NCI-H2196 treated with DMSO at 0.1 percent for 48 hours (cell line): ENCODE results near the gene DOCK4.

ENCODE experiments used
- DNase-seq: peaks from one replicate; lab custom pipeline; 2025; ENCODE audit not compliant: unreplicated experiment; lab: John Stamatoyannopoulos, UW

Gene DOCK4

DNA sequence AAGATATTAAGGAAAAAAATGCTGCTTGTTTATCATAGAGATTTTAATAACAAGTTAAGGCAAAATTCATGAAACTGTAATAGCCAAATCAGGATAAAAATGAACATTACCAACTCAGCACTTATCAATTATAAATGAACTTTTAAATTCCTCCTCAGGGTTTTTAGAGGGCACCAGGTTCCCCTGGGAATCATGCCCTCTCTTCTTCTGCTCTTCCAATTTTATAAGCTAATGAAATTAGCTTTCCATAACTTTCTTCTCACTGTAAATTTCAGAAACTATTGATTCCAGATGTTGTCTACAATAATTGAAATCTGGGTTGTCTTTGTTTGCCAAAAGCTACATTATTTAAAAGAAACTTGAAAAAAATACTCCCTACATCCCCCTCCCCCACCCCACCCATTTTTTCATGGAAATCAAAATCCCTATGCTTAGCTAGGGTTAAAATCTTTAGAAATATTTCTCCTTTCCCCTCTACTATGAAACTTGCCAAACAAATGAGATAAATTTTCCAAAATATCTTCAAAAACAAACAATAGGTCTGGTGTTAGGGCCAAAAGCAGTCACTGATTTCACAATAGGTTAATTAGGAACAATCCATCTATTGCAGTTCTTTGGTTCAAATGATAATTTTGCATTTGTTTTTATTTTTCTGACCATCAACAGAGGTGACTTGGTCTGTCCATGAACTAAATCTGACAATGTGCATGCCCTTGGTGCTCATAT lies 187.7 kb downstream of the DOCK4 start:
- no peak for DNase-seq

DNA sequence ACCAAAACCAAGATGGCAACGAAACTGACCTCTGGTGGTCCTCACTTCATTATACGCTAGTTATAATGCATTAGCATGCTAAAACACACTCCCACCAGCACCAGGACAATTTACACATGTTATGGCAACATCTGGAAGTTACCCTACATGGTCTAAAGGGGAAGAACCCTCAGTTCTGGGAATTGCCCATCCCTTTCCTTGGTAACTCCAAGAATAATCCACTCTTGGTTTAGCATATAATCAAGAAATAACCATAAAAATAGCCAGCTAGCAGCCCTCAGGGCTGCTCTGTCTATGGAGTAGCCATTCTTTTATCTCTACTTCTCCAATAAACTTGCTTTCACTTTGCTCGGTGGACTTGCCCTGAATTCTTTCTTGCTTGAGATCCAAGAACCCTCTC lies 191.1 kb downstream of the DOCK4 start:
- DNase-seq: no peak

DNA sequence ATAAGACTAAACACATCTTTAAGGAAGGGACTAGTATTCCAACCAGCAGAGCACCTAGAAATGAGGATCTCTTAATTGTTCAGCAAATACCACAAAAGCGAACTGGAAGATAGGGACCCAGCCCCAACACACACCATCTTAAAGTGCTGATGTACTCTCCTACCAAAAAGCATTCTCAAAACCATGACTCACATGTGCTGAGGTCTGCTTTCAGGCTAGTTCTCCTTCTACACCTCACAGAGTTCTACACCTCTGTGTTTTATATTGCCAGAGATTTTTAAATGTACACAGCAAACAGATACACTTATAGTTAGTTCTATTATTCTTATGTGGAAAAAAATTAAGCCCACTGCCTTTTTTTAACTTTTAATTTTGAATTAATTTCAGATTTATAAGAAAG lies 191.9 kb downstream of the DOCK4 start:
- no peak for DNase-seq

DNA sequence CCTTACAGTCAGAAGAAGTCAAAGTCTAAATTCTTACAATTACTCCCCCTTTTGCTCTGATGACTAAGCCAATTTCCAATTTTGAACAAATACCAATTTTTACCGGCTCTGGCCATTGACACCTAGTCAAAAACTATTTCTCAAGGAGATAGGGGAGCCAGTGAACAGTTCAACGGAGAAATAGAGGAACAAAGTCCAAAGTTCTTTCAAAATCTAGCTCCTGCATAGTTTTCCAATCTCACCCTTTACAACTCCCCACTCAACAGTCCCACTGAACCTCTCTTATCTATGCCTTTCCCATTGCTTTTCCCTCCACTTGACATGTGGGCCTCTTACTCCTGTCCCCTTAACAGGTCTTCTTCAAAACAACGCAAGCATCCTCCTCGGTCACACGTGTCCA lies 192.9 kb downstream of the DOCK4 start:
- no peak for DNase-seq

DNA sequence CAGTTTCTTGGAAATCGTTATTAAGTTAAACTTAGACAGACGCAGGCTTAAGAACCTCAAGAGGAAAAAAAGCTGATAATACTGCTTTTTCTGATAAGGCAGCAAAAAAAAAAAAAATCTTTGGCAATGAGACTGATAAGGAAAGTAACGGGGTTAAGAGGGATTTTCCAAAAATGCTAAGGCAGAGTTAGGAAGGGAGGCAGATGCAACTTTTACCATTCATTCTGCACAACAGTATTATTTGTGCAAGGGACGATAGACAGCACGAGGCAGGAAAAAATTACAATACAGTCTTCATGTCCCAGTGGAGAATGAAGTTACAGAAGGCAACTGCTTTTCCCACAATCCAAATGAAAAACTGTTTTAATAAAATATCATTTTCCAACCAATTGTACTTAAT lies 194.0 kb downstream of the DOCK4 start:
- DNase-seq: no peak

DNA sequence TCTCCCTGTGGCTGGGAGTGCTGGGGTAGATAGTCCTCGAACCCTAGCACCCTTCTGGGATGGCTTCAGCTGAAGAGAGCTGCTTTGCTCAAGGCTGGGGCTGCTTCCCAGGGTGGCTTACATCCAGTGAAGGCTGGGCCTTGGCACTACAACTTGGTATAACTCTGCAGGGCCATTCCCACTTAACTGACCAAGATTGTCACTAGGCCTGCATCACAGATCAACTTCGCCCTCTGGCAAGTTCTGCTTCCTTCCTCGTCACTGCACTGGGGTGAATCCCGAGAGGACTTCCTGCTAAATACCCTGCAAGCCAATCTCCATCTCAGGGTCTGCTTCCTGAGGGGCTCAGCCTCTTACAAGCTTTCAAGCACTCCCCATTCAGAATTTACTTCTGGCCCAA lies 195.2 kb downstream of the DOCK4 start:
- no peak for DNase-seq

DNA sequence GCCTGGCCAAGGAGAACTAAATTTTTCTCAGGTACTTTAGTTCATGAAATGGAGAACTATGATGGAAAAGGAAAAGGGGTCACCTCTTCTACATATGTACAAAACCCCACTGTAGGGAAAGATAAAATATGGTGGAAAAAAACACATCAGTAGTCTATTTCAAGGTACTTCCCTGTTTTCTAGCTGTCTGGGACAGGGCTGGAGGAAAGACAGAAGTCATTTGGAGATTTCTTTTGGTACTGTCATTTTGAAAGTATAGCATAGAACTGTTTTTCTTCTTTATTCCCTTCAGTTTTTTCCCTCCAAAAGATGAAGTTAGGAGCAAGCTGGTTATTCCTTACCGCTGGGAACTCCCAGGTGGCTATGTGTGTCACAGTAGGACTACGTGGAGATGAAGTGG lies 196.1 kb downstream of the DOCK4 start:
- no peak for DNase-seq

DNA sequence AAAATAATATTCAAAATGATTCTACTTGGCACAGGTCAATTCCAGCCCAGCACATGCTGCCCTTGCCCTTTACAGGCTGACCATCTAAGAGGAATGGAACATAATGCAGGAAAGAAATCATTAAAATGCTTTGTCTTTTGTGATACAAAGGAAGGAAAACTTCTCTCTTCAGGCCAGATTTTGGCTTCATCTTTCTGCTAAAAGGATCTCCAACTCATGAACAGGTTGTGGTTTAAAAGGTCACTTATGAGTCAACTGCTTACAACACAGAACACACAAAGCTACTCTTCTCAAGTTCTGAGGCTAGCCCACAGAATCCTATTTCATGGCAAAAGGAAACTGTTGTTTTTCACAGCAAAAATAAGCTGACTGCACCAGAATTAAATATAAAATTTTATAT lies 197.1 kb downstream of the DOCK4 start:
- no peak for DNase-seq

DNA sequence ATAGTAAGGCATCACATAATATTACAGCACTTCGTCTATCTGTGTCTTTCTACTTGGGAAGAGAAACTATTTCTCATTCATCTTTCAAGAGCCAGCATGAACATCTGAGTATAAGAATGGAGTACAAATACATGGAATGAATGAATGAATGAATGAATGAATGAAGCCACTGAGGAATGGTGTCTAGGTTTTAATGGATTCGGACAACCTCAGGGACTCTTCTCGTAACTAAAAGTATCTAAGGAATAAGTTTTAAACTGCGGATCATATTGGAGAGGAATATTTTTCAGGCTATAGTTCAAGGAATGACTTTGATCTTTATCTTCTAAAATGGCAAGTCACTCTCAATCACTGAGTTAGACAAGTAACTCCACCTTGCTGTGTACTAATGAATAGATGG lies 199.0 kb downstream of the DOCK4 start:
- DNase-seq: no peak

DNA sequence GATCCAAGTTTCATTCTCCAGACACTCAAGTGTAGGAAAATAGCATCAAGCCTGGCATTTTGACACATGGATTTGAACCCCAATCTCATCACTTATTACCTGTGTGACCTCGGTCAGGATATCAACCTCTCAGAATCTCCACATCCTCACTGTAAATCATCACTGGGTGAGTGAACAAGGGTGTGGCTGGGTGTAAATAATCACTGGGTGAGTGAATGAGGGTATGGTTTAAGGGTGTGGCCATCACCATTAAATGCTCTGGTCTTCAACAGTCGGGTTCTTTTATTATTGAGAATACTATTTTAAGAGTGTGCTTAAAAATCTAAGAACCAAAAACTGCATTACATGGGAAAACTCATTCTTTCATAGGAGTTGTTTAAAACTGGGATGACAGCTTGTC lies 200.1 kb downstream of the DOCK4 start:
- no peak for DNase-seq

DNA sequence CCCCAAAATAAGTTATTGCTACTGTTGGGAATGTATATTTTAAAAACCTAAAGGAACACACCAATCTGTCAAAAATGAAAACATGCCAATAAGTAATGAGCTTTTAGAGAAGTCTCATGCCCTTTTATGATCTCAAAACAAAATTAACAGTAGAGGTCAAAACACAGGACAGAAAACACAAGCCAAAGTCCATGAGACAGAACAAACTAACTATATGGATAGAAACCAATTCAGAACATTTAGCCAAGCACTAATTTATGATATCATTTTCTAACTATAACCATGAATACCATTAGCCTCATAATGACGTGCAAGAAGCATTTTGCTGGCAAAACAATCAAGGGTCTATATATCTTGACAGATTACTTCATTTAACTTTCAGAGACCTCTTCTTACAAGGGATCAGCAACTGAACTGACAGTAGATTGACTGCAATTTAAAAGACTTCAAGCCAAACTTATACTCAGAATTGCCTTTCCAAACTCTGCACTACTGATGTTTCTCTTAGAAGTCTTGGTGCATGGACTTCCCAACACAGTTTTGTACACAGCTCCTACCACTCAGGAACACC lies 200.9 kb downstream of the DOCK4 start:
- no peak for DNase-seq

DNA sequence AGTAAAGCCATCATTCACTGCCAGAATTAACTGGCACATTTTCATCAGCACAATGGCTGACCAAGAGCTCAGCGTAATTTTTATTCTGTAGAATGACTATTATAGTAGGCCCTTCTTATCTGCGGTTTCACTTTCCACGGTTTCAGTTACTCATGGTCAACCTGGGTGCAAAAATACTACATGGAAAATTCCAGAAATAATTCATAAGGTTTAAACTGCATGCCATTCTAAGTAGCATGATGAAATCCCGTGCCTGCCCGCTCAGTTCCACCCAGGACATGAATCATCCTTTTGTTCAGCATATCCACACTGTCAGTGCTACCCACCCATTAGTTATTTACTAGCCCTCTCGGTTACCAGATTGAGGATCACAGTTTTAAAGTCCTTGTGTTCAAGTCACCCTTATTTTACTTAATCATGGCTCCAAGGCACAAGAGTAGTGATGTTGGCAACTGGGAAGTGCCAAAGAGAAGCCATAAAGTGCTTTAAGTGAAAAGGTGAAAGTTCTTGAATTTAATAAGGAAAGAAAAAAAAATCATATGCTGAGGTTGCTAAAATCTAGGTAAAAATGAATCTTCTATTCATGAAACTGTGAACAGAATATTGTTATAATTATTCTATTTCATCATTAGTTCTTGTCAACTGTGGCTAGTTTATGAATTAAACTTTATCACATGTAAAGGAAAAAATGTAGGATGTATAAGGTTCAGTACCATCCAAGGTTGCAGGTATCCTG lies 204.9 kb downstream of the DOCK4 start:
- no peak for DNase-seq

DNA sequence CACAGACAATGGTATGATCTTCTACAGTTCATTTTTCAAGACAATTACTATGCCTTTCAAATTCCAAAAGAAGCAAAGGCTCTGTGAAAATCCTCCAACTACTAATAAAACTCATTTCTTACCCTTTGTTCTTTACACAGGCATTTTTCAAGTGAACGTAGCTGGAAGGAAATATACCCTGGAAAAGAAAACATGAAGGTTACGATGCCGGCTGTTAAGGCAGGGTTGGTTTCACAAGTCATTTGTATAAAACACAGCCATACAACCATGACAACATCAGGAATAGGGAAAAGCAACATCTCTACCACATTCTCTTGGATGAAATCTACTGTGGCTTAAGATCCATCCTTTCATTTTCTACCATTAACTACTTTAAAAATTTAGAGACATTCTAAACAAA lies 207.9 kb downstream of the DOCK4 start:
- DNase-seq: no peak

DNA sequence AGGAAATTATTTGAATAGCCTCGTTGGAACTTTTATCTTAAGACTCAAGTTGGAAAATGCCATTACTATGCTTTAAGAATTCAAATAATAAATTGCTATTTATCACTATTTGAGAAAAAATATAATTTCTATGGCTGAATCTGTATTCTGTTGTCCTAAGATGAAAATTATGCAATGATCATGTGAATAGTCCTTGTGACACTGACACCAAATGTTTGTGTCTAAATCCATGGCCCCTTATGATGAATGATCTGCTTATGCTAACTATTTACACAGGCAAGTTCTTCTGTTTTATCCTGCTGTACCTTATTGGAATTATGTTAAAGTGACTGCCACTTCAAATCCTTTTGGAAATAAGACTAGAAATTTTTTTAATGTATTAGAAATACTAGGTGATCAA lies 208.7 kb downstream of the DOCK4 start:
- DNase-seq: no peak

DNA sequence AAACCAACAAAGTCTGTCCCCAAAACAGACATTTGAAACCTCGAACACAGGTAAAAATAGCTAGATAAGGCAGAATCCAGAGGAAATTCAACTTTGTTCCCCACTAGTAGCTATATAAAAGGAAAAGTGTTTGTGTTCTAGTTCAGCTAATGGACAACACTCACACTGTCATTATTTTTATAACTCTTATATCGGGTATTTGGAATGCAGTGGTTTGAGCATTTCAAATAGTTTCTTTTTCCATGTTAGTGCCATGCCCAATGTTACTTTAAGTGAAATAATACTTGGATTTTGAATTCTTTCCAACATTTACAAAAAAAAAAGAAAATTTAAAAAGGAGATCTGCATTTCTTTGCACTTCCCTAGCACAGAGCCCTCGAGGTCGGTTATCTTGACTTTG lies 213.6 kb downstream of the DOCK4 start:
- no peak for DNase-seq

DNA sequence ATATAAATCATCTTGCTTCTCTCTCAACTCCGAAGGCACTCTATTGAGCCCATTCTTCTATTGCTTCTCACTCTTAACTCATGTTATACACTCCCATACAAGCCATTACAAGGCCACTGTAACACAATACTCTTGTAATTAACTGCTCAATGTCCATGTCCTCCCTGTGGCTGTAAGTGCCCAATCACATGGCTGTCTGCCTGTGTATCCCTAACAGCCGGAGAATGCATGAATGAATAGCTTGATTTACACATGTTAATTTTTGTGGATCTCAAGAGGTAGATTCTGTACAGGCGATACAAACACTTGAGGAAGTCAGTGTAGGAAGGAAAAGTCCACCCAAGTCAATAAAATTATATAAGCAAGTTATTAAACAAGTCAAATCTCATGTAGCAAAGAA lies 215.6 kb downstream of the DOCK4 start:
- DNase-seq: no peak

DNA sequence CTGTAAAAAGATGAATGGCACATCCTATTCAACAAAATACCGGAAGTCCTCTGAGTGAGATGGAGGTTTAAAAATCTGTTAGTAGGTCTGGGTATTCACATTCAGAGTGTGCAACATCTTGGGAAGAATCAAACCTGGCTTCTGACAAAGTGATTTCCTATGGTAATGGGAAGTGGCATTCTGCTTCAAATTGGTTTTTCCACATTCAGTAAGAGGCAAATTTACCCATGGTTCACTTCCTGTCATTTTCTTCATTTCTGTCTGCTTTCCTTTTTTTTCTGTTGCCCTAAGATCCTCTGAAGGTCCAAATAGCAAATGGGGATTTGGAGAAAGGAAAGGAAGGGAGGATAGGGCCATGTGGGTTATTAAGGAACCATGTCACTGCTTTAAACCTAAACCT lies 218.3 kb downstream of the DOCK4 start:
- DNase-seq: no peak

DNA sequence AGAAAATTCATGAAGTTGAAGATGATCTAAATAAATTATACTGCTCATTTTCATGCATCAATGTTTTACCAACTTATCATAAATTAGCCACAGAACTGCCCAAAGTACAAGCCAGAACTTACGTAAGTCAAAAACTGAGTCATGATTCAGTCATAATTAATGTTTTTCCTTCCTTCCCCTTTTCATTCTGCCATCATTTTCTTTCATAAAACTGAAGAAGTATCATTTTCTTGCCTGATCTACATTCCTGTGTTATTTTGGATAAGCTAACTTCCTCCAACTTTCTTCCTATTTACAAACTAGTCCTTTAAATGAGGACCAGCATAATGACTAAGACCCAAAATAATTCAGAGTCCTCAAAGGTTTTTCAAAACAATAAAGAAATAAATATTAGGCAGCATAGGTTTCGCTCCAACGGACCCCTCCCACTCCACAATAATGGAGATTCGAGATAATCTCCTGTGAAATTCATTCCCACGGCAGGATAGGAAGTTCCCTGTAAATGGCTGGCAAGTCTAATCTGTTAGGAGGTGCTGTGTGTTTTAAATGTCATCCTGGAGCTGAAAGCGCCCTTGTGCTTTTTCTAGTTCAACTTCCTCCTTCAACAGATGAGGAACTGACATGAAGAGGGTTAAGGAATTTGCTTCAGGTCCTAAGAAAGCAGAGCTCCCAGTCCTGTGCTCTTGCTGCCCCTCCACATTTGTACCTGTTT lies 218.9 kb downstream of the DOCK4 start:
- no peak for DNase-seq

DNA sequence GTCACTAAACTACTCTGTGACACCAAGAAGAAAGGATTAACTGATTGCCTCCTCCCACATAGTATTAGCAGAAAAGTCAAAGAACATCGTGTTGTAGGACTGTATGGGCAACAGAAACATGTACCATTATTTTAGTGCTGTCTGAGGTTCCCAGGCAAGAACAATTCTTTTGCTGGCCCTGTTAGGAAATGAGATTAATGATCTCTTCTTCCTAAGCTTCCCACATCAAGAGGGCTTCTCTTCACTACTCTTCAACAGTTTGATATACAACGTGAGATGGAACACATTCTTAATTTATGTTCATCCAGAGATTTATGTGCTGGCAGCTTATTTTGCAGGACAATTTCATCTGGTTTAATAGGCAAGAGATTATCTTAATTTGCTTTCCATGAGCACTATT lies 219.6 kb downstream of the DOCK4 start:
- DNase-seq: no peak

DNA sequence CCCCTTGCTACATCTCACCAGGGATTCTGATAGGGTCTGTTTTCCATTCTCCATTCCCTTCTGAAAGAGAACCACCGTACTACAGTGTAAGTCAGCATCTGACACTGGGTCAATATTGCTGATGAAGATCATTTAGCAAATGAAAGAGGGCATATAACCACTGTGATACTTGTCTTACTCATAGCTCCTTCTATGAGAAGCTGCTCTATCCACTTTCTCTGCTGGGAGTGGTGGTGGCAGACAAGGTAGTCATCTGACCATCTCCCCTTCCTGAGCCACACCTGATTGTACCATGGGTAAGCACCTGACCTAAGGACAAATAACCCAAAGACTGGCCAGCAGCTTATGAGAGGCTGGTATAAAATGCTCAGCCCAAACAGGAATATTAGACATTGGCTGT lies 220.4 kb downstream of the DOCK4 start:
- DNase-seq: no peak

DNA sequence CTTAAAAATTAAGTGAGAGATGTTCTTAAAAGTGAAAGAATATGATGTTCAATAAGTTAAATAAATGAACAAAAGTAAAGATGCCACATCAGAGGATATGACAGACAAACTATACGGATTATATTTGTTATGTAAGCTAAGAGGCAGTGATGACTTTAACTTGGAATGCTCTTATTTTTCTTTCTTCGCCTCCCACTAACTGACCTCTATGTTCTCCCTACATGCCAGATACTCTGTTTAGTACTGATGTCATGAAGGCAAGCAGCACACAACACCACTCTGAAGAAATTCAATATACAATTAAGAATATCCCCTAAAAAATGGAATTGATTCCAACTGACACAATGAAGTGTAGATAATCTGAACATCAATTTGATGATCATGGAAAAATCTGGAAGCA lies 223.4 kb downstream of the DOCK4 start:
- DNase-seq: no peak

DNA sequence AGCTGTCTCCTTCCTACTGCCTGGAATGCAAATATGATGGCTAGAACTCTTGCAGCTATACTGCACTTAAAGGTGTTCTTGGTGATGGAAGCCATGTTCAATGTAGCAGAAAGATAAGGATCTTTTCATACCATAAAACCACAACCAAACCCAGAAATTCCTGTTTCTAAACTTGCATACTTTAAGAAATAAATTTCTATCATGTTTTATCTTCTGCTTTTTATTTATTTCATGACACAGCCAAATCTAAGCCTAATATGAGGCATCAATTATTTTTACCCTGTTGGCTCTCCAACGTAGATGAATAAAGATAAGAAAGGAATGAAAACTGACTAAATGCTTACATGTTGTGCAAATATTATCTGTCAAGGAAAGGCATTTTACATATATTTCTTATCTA lies 224.1 kb downstream of the DOCK4 start:
- DNase-seq: no peak
